GM19035 (cell line): ENCODE data around the gene RAP2A.

ENCODE experiments used
- ATAC-seq: cut with Tn5 transposase; IDR thresholded peaks from one replicate; pipeline ENCODE4 v1.9.1; 2021; ENCODE audit not compliant: unreplicated experiment

RAP2A gene

DNA sequence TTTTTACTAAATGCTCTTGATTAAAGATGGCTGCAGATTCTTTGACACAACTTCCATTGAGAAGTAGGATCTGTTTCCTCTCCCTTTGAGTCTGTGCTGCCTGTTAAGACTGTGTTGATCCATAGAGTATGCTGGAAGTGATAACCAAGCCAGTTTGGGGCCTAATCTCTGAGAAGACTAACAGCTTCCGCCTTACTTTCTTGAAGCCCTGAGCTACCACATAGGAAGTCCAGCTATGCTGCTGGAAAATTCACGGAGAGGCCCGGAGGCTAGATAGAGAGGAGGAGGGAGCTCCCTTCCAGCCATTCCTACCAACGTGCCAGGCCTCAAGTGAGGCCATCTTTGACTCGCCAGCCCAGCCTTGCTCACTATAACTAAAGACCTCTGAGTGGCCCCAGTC lies 12.5 kb downstream of the RAP2A start:
- ATAC-seq, result no peak

GRCh38 chr13:97448503-97449251 lies 14.7 kb downstream of the RAP2A start:
- no peak for ATAC-seq

DNA sequence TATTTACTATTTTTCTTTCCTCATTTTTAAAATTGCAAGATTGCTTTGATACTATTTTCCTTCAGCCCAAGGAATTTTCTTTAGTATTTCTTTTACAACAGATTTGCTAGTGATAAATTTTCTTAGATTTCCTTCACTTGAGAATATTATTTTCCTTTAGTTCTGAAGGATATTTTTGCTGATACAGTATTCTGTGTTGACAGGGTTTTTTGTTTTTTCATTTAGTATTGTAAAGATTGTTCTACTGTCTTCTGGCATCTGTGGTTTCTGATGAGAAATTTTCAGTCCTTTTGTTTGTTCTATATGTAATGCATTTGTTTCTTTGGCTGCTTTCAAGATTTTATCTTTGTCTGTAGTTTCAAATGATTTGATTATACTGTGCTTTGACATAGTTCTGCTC lies 20.7 kb downstream of the RAP2A start:
- ATAC-seq, result no peak

DNA sequence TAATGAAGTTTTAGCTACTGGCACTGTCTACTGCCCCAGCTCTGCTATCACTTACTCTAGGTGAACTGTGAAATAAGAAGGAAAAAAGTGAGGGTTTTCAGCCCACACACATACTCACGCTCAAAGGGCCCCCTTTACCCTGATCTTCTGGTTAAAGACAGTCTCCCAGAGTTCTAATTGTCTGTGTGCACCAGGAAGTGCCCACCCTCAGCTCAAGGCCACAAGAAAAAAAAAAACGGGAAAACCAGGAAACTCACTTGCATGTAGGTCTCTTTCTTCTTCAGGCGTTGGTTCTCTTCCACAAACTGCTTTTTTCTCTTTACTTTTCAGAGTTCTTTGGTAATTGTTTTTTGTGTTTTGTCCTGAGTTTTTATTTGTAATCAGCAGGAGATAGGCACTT lies 22.1 kb downstream of the RAP2A start:
- no peak for ATAC-seq

GRCh38 chr13:97459215-97459777 lies 25.3 kb downstream of the RAP2A start:
- peak; percentile 35 for ATAC-seq

- ATAC-seq, result peak; percentile 92
These were observed 26.2 kb downstream of the RAP2A start for GRCh38 chr13:97460004-97460775.

- no peak for ATAC-seq
These were observed 26.9 kb downstream of the RAP2A start for GRCh38 chr13:97460853-97461252.

DNA sequence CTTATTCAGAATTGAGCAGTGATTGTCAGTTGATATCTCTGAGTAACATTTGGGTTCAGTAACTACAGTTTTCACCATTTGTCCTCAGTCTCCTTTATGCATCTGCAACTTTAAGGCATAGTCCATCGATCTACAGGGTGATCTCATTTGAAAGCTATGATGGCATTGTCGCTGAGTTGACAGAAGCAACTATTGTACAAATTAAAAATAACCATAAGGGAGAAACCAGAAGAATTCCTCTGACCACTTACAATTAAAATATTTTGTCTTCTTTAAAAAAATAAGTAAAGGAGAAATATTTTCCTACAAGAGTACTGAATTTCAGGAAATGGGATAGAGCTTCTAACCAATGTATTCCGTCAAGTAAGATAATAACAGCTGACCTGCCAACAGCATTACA lies 30.6 kb downstream of the RAP2A start:
- ATAC-seq, result no peak

- no peak for ATAC-seq
These were observed 32.8 kb downstream of the RAP2A start for GRCh38 chr13:97466722-97467121.

GRCh38 chr13:97468331-97468730 lies 34.4 kb downstream of the RAP2A start:
- no peak for ATAC-seq

GRCh38 chr13:97471711-97472110 lies 37.7 kb downstream of the RAP2A start:
- no peak for ATAC-seq

DNA sequence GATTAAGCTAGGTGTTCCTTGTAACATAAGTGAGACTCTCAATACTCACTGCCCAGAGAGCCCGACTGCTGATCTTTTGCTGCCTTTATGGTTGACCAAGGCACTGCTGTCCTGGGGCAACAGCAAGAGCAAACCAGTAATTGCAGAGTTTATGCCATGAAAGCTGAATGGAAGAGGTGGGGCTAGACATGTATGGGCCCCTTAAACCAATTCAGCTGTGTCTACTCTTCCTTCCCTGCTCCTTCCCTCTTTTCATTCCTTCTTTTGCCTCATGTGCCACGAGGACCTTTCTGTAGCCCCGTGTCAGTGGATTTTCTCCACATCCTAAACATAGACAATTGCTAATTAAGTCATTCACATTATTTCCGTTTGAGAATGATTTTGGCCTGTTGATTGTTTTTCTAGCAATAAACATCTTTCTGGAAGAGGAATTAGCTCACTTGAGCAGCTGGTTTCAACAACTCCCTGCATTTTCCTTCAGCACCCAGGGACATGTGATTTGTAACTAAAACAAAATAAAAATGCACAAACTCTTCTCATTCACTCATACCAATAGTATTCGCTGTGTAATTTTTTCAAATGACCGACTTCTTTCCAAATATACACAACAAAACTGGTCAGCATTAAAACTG lies 40.5 kb downstream of the RAP2A start:
- ATAC-seq, result no peak

DNA sequence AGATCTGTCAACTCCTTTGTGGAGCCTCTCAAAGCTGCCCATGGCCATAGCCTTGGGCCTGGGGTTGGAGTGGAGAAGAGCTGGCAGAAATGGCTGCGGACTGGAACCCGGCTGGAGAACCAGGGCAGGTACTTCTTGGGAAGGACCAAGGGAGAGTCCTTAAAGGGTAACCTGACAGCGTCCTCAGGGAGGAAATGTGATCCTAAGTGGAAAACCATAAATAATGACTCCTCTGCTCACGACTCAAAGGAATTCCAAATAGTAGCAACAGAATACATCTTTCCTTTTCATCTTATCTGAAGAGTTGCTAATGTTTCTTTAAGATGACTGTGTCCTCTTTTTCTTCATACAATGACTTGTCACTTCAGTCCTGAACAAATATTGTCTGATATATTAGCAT lies 41.0 kb downstream of the RAP2A start:
- no peak for ATAC-seq

DNA sequence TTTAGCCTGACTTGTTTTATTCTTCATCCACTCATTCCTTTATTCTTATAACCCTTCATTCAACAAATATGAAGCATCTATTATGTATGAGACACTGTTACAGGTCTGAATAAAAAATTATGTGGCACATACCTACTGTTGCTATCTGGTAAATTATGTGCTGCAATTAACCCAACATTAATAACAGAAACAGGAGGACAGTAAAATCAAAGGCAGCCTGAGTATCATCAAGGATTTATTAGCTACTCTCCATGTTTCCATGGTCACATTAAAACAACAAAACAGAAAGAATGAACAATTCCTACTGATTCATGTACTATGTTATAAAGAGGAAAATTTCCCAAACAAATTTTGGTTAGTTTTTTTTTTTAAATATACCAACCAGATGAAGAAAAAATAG lies 43.9 kb downstream of the RAP2A start:
- no peak for ATAC-seq

DNA sequence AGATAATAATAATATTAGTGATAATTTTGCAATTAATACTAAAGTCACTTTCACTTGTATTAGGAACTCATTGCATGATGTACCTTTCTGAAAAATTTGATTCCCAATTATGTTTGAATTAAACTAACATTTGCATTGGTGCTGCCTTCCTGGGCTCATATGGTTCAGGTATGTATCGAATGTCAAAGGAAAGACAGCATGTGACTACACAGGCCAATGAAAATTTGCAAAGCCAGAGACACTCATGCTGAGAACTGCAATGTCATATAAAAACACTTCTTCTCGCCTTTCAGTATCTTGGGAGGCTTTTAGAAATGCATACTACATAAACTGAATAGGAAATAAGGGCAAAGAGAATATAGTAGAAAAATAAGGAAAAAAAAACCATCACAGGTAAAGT lies 44.3 kb downstream of the RAP2A start:
- no peak for ATAC-seq

GRCh38 chr13:97483465-97483864 lies 49.5 kb downstream of the RAP2A start:
- ATAC-seq, result no peak

DNA sequence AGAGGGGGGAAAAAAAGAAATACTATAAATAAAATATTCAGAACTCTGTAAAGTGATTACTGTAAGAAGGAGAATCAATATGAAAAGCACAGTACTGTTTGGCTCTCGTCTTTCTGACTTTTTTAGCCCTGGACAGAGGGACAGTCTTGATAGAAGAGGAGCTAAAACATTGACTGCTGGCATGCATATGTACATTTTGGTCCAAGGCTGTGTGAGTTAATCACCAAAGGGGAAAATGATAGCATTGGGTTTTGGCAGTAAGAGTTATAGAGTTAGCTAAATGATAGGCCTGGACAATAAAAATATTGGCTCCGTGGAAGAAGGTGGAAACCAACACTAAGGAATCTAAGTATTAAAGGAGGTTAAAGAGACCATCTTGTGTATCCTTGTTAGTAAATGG lies 50.3 kb downstream of the RAP2A start:
- no peak for ATAC-seq

- no peak for ATAC-seq
These were observed 51.4 kb downstream of the RAP2A start for GRCh38 chr13:97485320-97485719.

DNA sequence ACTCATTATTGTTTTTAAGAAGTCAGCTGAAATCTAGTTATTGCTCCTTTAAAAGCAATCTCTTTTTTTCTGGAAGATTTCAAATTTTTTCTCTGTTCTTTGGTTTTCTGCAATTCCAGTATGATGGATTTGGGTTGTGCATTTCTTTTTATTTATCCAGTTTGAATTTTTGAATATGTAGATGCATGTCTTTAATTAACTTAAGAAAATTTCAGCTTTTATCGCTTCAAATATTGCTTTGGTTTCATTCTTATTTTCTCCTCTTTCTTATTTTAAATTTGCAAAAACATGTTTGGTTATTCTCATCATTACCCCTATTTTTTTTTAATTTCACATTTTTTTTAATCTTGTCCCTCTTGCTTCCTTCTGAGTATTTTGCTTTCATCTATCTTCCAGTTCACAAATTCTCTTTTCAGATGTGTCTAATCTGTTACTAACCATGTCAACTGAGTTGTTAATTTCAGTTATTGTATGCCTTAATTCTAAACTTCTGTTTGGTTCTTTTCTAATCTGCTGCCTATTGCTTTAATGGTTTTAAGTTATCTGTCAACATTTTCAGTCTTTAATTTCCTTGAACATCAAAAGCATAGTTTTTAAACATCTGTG lies 56.8 kb downstream of the RAP2A start:
- no peak for ATAC-seq

DNA sequence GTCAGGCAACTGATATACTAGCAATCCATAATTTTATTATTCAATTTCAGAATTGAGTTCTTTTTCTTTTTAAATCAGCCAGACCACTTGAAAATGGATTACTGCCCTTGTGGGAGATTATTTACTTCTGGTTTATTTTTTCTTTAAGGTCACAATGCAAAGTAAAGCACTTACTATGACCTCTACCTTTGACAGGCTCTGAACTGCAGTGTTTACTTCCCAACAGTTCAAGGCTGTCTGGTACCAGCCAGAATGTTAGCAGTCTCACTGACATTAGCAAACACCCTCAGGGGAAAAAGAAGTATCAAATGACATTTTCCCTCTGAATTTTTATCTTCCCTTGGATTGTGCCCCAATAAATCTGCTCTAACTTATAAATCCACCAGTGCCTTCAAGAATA lies 57.5 kb downstream of the RAP2A start:
- ATAC-seq, result no peak

DNA sequence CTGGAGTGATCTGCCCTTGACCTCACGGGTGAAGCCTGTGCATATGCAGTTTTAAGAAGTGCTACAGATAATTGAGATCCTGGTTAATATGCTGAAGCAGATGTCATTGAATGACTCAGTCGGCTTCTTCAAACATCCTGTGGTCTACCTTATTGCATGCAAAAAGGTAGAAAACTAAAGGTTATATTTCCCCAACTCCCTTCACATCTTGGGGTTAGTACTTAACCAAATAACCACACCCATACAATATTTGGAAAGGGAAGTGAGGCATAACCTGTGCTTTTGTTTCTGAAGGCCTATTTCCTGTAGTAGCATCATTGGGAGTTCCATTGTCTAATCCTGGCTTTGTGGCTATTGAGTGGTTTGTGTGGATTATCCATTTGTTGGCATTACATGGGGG lies 58.3 kb downstream of the RAP2A start:
- no peak for ATAC-seq
